Cortex of kidney (tissue), 1 donor: ENCODE measurements around the gene TNRC6A.
A peak's percentile ranks its signal among the peaks of the same experiment; 100 is the strongest.
"Not testable (repeated sequence)": the region's sequence is repeated elsewhere in the genome, so short reads cannot be mapped to it uniquely, and the experiment has no call there.

Source experiments
- DNase-seq: peaks from one replicate; lab custom pipeline; 2025; lab: John Stamatoyannopoulos, UW

TNRC6A gene

DNA sequence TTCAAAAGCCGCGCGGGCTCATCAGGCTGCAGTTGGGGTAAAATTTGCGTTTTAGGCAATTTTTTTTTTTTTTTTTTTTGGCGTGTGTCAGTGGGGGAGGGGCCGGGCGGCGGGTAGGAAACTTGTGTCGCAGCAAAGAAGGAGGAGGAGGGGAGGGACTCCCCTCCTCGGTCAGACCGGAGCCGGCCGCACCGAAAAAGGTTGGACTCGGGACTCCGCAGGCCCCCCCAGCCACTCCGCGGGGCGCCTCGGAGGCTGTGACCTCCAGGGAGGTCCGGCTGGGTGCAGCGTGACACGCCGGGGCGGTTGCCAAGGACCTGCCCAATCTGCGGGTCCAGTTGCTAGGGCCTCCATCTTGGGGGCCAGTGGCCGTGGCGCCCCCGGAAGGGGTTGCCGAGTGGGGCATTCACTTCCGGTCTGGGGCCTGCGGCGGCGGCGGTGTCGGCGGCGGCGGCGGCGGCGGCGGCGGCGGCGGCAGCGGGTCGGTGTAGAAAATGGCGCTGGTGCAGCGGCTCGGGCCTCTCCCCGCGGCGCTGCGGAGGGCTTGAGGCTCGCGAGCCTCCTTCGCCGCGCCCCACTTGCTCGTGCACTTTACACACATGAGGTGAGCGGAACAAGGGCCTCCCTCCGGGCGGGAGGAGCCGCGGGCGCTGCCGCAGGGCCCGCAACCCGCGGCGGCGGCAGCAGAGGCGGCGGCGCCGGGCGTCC, at the start of gene TNRC6A:
TNRC6A (plus strand) TSS at position 409 of the 708 bp plus-strand sequence; CDS start at position 600, 191 bp downstream.
- peak; percentile 20 for DNase-seq

DNA sequence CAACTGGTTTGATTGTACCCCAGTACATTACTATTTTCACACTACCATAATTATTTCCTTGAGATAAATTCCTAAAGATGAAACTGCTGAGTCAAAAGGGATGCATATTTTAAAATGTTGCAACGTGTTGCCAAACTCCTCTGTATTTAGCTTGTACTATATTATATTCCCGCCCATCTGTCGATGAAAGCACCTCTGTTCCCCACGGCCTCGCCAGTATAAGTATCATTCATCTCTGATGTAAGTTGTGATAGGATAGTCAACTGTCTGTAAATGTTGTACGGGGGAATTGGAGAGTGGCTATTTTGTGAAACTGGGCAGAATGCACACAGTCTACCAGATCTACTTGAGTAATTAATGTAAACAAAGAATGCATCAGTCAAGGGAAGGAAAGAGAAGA, 47.7 kb upstream of the TNRC6A start:
- DNase-seq: no peak

DNA sequence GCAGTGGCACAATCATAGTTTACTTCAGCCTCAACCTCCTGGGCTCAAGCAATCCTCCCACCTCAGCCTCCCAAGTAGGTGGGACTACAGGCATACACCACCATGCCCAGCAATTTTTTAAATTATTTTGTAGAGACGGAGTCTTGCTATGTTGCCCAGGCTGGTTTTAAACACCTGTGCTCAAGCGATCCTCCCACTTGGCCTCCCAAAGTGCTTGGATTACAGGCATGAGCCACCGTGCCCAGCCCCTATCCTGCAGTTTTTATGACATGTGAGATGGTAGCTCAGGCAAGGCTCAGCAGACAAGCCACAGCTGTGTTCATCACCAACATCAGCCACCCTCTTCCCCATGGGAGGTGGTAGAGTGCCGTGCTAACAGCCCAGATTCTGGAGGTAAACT, 46.2 kb upstream of the TNRC6A start:
- DNase-seq: no peak

DNA sequence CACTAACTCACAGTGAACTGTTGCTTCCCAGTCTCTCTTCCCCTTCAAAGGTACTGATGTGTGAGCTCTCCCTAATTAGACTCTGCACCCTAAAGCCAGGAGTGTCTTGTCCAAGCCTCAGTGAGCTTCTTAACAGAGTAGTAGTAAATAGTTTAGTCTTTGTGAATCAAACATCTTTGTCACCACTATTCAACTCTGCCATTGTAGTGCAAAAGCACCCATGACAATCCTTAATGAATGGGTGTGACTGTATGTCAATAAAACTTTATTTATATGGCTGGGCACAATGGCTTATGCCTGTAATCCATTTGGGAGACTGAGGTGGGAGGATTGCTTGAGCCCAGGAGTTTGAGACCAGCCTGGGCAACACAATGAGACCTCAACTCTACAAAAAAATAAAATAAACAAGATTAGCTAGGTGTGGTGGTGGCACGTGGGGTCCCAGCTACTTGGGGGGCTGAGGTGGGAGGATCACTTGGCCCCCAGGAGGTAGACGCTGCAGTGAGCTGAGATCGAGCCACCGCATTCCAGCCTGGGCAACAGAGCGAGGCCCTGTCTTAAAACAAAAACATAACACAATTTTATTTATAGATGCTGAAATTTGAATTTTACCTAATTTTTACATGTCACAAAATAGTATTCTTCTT, 45.5 kb upstream of the TNRC6A start:
- DNase-seq: no peak

DNA sequence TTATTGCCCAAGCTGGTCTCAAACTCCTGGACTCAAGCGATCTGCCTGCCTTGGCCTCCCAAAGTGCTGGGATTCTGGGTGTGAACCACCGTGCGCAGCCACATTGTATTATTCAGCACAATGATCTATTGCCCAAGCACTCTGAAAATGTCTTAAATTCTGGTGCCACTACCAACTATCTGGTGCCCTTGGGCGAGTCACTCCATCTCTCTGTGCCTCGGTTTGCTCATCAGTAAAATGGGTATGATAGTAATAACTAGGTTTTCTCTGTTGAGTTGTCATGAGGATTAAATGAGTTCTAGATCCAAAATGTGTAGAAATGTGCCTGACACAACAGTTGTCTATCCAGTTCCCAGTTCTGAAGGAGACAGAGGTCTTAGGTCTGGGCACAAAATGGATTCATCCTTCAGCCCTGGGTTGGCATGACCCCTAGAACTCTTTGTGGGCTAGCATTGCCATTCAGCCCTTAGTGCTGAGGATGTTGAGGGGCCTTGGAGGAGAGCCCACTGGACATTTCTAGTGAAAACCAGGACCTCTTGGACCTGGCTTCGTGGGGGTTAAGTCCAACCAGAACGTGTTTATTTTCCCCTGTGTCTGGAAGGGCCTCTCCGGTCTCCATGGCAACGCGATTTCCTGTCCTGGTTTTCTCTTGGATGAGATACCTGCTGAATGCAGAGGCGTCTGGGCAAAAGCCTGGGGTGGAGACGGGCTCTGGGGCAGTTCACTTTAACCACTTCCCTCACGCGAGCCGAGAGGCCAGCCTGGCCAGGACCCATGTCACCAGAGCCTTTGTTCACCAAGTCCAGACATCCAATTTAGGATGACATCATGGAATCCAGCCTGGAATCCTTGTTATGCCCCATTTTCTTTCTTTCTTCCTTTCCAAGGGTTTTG, 43.7 kb upstream of the TNRC6A start:
- DNase-seq: no peak

DNA sequence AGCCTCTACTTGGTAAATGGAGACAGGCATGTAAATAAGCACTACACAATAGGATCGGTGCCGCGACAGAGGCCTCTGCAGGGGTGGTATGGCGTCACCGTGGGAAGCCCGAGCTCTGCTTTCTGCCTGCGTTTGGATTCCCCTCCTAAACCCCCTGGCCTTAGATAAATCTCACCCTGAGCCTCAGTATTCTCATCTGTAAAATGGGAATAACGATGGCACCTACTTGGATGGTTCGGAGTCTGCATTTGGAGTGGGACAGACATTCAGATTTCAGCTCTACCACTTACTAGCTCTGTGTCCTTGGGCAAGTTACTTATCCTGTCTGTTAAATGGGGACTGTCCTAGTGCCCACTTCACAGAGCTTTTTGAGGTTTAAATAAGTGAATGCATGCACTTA, 42.8 kb upstream of the TNRC6A start:
- DNase-seq: no peak

DNA sequence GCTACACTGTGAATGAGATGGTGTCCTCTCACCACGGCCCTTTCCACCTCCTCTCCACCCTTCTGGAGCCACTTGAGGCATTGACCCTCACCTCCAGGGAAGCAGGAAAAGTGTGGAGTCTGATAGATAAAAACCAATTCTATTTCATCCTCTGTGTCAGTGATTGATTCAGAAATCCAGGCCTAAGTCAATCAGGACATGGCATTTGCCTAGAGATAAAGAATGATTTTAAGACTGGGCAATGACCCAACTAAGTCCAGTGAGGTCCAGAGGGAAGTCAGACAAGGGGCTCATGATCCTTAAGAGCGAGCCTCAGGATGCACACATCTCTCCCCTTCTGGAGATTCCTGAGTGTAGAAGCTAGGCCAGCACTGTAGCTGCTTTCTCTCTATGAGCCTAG, 41.1 kb upstream of the TNRC6A start:
- DNase-seq: no peak

DNA sequence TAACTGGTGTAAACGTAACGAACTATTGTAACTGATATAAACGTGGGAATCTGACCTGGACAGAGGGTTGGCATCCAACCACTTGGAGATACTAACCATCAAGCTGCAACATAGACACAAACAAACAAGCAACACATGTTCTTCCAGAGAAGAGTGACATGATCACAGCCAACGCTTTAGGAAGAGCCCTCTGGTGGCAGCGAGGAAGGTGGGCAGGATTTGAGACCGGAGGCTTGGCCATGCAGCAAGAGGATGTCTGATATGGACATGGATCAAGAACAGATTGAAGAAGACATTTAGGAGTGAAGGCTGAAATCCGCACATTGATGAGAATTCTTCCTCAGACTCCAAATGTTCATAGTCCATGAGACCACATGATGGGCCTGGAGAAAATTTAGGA, 40.3 kb upstream of the TNRC6A start:
- no peak for DNase-seq

DNA sequence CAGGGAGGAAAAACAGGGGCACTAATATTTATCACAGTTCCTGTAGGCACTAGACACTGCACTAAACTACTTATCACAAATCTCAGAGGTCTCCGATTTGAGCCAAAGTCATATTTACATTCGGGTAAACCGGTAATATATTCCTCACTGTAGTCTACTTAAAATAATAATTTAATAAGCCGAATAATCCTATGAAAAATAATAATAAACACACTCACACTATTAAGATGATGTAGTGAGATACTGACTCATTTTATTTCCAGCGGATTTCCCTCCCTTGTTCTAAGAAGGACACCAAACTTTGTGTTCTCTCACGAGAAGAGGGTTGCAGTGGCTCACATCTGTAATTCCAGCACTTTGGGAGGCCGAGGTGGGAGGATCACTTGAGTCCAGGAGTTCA, 36.6 kb upstream of the TNRC6A start:
- no peak for DNase-seq

DNA sequence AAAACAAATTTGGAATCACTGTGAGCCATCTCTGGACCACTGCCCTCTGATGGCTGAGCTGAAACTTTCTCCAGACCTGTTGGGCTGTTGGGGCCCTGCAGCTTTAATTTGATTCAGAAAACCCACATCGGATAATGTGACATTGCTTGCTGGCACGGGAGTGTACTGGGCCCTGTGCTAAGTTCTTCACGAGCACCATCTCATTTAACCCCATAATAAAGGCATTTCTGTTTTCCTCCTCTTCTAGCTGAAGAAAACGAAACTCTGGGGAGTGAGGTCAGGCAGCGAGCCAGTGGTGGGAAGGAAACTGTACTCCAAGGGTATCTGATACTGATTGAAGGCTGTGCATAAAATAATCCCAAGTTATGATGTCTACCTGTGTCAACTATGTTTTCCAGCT, 34.5 kb upstream of the TNRC6A start:
- no peak for DNase-seq

DNA sequence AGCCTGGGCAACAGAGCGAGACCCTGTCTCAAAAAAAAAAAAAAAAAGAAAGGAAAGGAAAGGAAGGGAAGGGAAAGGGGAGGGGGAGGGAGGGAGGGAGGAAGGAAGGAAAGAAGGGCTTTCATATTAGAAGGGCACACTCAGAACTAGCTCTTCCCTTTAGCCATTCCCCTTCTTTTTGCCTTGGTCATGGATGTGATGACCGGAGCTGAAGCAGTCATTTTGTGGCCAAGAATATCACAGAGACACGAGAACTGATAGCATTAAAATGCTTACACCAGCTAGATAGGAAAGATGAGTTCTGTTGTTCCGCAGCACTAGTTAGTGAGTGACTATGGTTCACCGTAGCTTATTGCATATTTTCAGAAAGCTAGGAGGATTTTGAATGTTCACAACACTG, 32.8 kb upstream of the TNRC6A start:
- DNase-seq: no peak

DNA sequence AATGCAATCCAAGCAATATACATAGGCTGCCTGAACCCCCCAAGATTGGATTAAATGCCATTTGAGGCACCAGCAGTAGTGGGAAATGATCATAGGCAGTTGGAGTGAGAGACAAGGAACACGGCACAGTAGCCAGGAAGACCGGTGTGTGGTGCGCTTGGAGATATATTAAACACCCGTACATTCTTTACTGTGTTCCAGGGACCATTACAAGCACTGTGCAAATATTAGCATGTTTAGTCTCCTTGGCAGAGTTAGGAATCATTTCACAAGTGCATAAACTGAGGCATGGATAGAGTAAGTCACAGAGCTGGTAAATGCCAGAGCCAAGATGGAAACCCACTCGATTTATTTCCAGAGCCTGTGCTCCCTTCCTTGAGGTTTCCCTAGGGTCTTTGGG, 31.1 kb upstream of the TNRC6A start:
- DNase-seq: no peak

DNA sequence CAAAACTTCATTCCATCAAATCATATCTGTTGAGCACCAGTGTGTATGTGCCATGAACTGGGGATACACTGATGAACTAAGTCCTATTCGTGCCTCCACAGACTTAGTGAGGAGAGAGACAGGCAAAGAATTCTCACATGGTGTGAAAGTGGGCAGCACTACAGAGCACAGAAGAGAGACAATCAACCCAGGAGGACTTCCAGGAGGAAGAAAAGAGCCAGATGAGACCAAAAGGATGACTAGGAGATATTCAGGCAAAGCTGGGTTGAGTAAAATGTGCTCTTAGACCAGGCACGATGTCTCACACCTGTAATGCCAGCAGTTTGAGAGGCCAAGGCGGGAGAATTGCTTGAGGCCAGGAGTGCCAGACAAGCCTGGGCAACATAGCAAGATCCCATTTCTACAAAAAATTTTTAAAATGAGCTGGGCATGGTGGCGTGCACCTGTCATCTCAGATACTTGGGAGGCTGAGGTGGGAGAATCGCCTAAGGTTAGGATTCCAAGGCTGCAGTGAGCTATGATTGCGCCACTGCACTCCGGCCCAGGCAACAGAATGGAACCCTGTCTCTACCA, 30.2 kb upstream of the TNRC6A start:
- DNase-seq: no peak

DNA sequence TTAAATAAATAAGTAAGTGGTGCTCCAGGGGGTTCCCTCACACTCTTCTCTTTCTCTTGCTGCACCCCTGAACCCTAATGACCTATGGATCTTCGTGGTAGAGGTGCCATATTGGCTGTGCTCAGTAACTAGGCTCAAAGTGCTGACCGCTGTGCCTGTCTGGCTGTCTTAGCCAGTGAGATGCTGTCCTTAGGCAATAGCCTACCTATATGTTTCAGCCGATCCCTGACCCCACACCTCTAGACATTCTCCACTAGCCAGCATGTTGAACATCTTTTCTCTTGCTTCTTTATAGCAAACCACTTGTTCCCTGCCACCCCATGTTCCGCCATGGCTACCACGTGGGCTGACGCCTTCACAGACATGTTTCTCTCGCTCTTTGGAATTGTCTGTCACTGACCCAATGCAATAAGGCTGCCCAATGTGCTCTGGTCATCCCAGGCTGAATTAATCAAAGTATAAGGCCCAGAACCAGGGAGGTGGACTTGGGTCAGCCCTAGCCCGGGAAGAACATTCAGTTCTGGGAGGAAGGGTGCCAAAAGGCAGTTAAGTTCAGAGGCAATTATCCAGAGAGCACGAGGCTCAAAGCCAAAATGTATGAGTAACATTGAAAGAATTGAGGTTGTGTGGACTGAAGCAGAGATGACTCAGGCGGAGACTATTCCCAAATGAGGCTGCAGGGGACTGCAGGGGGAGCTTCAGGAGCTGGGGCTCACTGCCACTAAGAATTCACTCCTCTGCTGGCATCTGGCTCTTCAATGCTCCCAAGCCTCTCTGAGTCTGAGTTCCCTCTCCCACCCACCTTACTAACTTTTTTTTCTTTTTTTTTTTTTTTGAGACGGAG, 28.7 kb upstream of the TNRC6A start:
- no peak for DNase-seq

DNA sequence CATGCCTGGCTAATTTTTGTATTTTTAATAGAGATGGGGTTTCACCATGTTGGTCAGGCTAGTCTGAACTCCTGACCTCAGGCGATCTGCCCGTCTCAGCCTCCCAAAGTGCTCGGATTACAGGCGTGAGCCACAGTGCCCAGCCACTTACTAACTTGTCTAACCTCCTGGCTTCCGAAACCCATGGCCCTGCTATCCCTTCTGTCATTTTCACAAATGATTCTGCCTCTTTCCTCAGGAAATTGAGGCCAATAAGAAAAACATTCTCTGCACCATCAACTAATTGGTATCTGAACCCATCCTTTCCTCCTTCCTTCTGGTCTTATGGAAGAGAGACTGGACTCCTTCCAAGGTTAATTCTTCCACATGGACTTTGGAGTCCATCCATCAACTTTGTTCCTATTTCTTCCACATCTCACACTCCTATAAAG, 27.9 kb upstream of the TNRC6A start:
- no peak for DNase-seq

DNA sequence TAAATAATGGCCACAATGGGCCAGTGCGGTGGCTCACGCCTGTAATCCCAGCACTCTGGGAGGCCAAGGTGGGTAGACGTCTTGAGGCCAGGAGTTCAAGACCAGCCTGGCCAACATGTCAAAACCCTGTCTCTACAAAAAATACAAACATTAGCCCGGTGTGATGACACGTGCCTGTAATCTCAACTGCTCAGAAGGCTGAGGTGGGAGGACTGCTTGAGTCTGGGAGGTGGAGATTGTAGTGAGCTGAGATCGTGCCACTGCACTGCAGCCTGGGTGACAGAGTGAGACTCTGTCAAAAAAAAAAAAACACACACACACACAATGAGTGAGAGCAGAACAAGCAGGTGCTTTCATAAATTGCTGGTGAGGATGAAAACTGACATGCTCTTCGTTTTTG, 21.7 kb upstream of the TNRC6A start:
- not testable (repeated sequence) for DNase-seq

DNA sequence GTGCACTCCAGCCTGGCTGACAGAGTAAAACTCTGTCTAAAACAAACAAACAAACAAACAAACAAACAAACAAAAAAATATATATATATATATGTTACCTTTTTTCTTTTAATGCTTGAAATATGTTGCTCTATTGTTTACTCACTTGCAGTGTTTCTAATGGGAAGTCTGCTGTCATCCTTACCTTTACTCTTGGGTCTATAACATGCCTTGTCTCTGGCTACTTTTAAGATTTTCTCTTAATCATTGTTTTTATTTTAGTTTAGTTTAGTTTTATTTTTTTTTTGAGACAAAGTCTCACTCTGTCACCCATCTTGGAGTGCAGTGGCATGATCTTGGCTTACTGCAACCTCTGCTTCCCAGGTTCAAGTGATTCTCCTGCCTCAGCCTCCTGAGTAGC, 16.1 kb upstream of the TNRC6A start:
- DNase-seq: no peak

DNA sequence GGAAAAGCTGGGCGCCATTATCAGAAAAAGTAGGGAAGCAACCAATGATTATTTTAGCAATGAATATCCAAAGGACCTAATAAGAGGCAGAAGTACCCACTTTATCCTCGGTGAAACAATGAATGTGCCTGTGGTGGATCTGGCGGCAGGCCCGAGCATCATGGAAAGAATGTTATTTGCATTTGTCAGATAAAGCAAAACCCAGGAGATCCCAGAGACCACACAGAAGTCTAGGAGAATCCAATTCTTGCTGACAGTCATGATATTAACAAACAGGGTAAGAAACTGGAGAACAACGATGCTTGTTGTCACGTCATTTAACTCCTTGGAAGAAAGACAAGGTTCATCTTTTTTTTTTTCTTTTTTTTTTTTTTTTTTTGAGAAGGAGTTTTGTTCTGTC, 12.0 kb upstream of the TNRC6A start:
- no peak for DNase-seq

DNA sequence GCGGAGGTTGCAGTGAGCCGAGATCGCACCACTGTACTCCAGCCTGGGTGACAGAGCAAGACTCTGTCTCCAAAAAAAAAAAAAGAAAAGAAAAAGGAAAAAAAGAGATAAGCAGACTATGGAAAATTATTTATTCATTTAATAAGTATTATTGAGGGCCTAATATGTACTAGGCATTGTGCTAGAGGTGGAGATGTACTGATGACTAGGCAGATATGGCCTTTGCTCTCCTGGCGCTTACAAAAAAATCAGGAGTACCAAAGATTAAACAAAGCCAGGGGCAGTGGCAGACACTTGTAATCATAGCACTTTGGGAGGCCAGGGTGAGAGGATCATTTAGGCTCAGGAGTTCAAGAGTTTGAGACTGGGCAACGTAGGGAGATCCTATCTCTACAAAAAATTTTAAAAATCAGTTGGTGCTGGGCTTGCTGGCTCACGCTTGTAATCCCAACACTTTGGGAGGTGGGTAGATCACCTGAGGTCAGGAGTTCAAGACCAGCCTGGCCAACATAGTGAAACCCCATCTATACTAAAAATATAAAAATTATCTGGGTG, 10.4 kb upstream of the TNRC6A start:
- DNase-seq: no peak

DNA sequence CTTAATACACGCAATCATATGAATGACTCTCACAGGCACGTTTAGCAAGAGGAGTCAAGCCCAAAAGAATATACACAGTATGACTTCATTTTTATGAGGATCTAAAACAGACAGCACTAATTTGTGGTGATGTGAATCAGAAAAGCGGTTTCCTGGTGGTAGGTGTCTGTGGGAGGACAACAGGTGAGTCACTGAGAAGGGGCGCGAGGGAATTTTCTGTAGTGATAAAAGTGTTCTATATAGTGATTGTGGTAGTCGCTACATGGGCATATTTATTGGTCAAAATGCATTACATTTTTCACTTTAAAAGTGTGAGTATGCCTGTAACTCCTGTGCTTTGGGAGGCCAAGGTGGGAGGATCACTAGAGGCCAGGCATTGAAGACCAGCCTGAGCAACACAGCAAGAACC, 7.6 kb upstream of the TNRC6A start:
- DNase-seq: no peak

DNA sequence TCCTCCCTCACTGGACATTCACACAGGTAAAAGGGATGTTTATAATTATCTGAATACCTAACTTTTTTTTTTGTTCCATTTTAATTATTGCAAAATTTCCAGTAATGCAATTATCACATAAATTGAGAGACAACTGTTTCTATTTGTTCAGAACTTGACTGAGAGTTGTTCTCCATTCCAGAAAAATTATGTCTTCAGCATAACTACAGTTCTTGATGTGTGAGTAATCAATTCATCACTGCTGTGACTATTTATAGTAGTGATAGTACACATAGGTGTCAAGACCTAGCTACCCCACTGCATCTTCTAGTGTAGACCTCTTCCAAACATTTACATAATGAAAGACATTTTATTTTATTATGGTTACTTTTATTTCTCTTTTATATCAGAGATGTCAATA, 5.8 kb upstream of the TNRC6A start:
- no peak for DNase-seq
